ENCODE data around the gene SALL2. TPM values are rescaled to one million over a fixed set of nuclear protein-coding genes. Genes with fewer than 3 reads are reported as not detected.

SALL2 gene
- total and polyA plus RNA-seq, 10 donors = 0.76 to 6.7 (median 4.3) TPM

- WGBS, 5 donors = 55 to 71% (median 61%) methylated on average over 5 of the region's 5 CpGs
- no peaks in the 10 kb centered on the region for H3K36me3 ChIP-seq
- TF ChIP-seq POLR2AphosphoS5 (IDR thresholded peaks at IDR 0.05) (no peak), POLR2A (IDR thresholded peaks at IDR 0.05) (no peak), CTCF (IDR thresholded peaks at IDR 0.05 in 8 of 11, conservative IDR thresholded peaks at IDR 0.05 in 3 of 11) (no peak)
- intact Hi-C loops (cut with DNase I; ENCODE audit: low total_unique reads) = no loop called here
- no peaks in the 10 kb centered on the region for H3K4me1 ChIP-seq
- H3K4me3 ChIP-seq = no peak overlapping the region
- no peak overlapping the region for H3K27ac ChIP-seq
- no peaks in the 10 kb centered on the region for H3K9me3 ChIP-seq
- DNase-seq = no peak
- peaks cover 0 to 33% (median under 1%) of the 10 kb centered on the region in 7 donors for H3K27me3 ChIP-seq (replicated peaks in 1 of 7)
These were observed 17.8 kb upstream of the SALL2 start for GRCh38 chr14:21543963-21544362.

GRCh38 chr14:21543521-21543960, 17.4 kb upstream of the SALL2 start:
- intact Hi-C loops (cut with DNase I; ENCODE audit: low total_unique reads) = no loop called here
- 53 to 64% (median 59%) methylated on average over 7 of the region's 7 CpGs for WGBS, 5 donors
- Histone ChIP-seq H3K4me3 (no peak overlapping the region), H3K36me3 (no peaks in the 10 kb centered on the region), H3K27ac (no peak overlapping the region), H3K27me3 (replicated peaks in 1 of 7) (peaks cover 0 to 37% (median 3%) of the 10 kb centered on the region in 7 donors), H3K9me3 (no peaks in the 10 kb centered on the region), H3K4me1 (no peaks in the 10 kb centered on the region)
- DNase-seq = no peak
- no peak for TF ChIP-seq POLR2A (IDR thresholded peaks at IDR 0.05)
- no peak for TF ChIP-seq POLR2AphosphoS5 (IDR thresholded peaks at IDR 0.05)
- TF ChIP-seq CTCF (IDR thresholded peaks at IDR 0.05 in 8 of 11, conservative IDR thresholded peaks at IDR 0.05 in 3 of 11) = no peak

- TF ChIP-seq POLR2AphosphoS5 (IDR thresholded peaks at IDR 0.05) = no peak
- no peak for TF ChIP-seq POLR2A (IDR thresholded peaks at IDR 0.05)
- TF ChIP-seq CTCF (IDR thresholded peaks at IDR 0.05 in 8 of 11, conservative IDR thresholded peaks at IDR 0.05 in 3 of 11) = no peak
- H3K4me3 ChIP-seq = no peak overlapping the region
- no peaks in the 10 kb centered on the region for H3K9me3 ChIP-seq
- H3K36me3 ChIP-seq = no peaks in the 10 kb centered on the region
- no peak for DNase-seq
- intact Hi-C loops (cut with DNase I; ENCODE audit: low total_unique reads) = no loop called here
- H3K27me3 ChIP-seq (replicated peaks in 1 of 7) = peaks cover 0 to 57% (median 17%) of the 10 kb centered on the region in 7 donors
- 88 to 93% (median 89%) methylated on average over 9 of the region's 9 CpGs for WGBS, 5 donors
- H3K4me1 ChIP-seq = peaks cover 0 to 10% (median 0%) of the 10 kb centered on the region in 6 donors
- H3K27ac ChIP-seq = no peak overlapping the region
These were observed 15.4 kb upstream of the SALL2 start for GRCh38 chr14:21541413-21542074.

GRCh38 chr14:21539189-21539940, 13.2 kb upstream of the SALL2 start:
- H3K27ac ChIP-seq = no peak overlapping the region
- H3K36me3 ChIP-seq = no peaks in the 10 kb centered on the region
- H3K4me3 ChIP-seq = no peak overlapping the region
- intact Hi-C loops (cut with DNase I; ENCODE audit: low total_unique reads) = no loop called here
- WGBS, 5 donors = 31 to 47% (median 45%) methylated on average over 3 of the region's 3 CpGs
- DNase-seq = no peak
- TF ChIP-seq CTCF (IDR thresholded peaks at IDR 0.05 in 8 of 11, conservative IDR thresholded peaks at IDR 0.05 in 3 of 11) (no peak), POLR2AphosphoS5 (IDR thresholded peaks at IDR 0.05) (no peak), POLR2A (IDR thresholded peaks at IDR 0.05) (no peak)
- peaks cover 0 to 79% (median 29%) of the 10 kb centered on the region in 7 donors for H3K27me3 ChIP-seq (replicated peaks in 1 of 7)
- H3K9me3 ChIP-seq = no peaks in the 10 kb centered on the region
- peaks cover 0 to 12% (median 0%) of the 10 kb centered on the region in 6 donors for H3K4me1 ChIP-seq

Measured in spleen (tissue), 11 donors.